Gastrocnemius medialis (tissue), 4 donors: ENCODE measurements around the gene WDR48. TPM values are rescaled to one million over a fixed set of nuclear protein-coding genes. Genes with fewer than 3 reads are reported as not detected.

Source experiments
- ATAC-seq, 2 donors: fragments of 150-250 bp; one replicate each; pipeline ENCODE4 v1.9.1; 2016
- DNase-seq, 2 donors: peaks; one replicate each; pipeline ENCODE4 v3.0.0-alpha.2; 2019
- H3K27ac ChIP-seq, 4 donors: fragments of 200-600 bp; sonication (generic); 1 replicate in 1 of 4; 2 replicates in 3 of 4; pipeline ENCODE4 v1.5.1; 2016 to 2018; ENCODE audit warnings: mild to moderate bottlenecking in 2 of 4, moderate library complexity in 1 of 4
- H3K27me3 ChIP-seq, 3 donors: fragments of 200-600 bp; sonication (generic) in 2 of 3; 1 replicate in 1 of 3; 2 replicates in 2 of 3; pipeline versions ENCODE4 v1.5.1 to v1.6.0; 2016 to 2019; ENCODE audit warnings: mild to moderate bottlenecking in 1 of 3, moderate library complexity in 1 of 3
- H3K36me3 ChIP-seq, 2 donors: fragments of 200-600 bp; sonication (generic) in 1 of 2; one replicate each; pipeline ENCODE4 v1.5.1; 2017 to 2018
- H3K4me1 ChIP-seq, 2 donors: fragments of 200-600 bp; sonication (generic) in 1 of 2; one replicate each; pipeline ENCODE4 v1.5.1; 2016 to 2017; ENCODE audit warnings: mild to moderate bottlenecking in 2 of 2
- H3K4me3 ChIP-seq, 4 donors: fragments of 200-600 bp; sonication (generic) in 3 of 4; 1 replicate in 1 of 4; 2 replicates in 3 of 4; pipeline ENCODE4 v1.5.1; 2016 to 2019; ENCODE audit warnings: mild to moderate bottlenecking in 2 of 4
- H3K9me3 ChIP-seq, 3 donors: fragments of 200-600 bp; sonication (generic) in 2 of 3; 1 replicate in 1 of 3; 2 replicates in 2 of 3; pipeline ENCODE4 v1.5.1; 2016 to 2019
- POLR2A ChIP-seq, 2 donors: fragments of 450-650 bp; IDR thresholded peaks; one replicate each; pipeline ENCODE4 v1.6.1; 2017; ENCODE audit warnings: antibody characterized with exemption in 2 of 2, mild to moderate bottlenecking in 2 of 2, moderate library complexity in 2 of 2
- in situ Hi-C, 4 donors: fragments of 200-750 bp; cut with MboI; loops; one replicate each; pipeline versions ENCODE4 v1.15.0 to v1.8.0; 2017; ENCODE audit warnings: low sequenced_read_pairs in 4 of 4
- intact Hi-C: fragments of 100-400 bp; cut with DNase I; formaldehyde crosslinking; loops from one replicate; pipeline ENCODE4 v1.15.1; 2023; ENCODE audit warnings: low total_unique reads
- total RNA-seq, 4 donors: library from RNA; depleted of rRNA; stranded (reverse); fragments of >200 nt; gene quantifications; one replicate each; pipeline versions ENCODE4 v1.1.0 to v1.2.3, GENCODE V29; 2016
- TF ChIP-seq, protein P1 (sequence below), 5 experiments: fragments of 450-650 bp in 3 of 5; fragments of 200-600 bp in 2 of 5; sonication (generic) in 2 of 5; IDR thresholded peaks in 4 of 5; conservative IDR thresholded peaks in 1 of 5; 1 replicate in 4 of 5; 2 replicates in 1 of 5; pipeline ENCODE4 v1.5.1; 2016 to 2019; ENCODE audit warnings: antibody characterized with exemption in 5 of 5, mild to moderate bottlenecking in 3 of 5, moderate library complexity in 3 of 5

WDR48 gene
- total RNA-seq, 4 donors from 2014 or later, result 14.8 to 26.5 (median 19.8) TPM

DNA sequence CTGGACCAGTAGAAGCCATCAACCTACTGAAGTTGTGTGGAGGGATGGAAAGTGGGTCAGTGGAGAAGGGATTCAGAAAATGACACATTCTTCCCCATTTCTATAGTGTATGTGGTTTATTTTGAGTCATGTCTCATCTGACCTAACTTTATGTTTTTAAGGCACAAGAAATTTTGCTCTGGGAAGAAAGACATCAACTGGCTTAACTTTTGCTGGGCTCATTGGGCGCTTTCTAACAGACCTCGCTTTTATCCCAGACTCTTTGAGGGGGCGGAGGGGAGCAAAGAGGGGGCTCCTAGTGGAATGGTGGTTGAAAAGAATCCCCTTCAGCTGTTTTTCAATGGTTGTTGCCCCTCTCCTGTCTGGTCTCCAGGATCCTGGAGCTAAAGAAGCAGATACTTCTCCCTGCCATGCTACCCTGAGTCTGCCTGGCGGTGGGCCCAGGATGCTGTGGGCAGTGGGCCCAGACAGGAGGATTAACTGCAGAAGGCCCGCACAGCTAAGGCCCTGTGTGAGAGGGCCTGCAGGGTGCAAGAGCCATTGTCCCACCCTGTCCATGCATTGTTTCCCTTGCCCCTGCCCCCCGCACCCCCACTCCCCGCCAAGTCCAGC, 87.1 kb downstream of the WDR48 start:
- peaks cover 0 to 22% of the 10 kb centered on the region in 2 donors for H3K36me3 ChIP-seq
- TF ChIP-seq, protein P1, sequence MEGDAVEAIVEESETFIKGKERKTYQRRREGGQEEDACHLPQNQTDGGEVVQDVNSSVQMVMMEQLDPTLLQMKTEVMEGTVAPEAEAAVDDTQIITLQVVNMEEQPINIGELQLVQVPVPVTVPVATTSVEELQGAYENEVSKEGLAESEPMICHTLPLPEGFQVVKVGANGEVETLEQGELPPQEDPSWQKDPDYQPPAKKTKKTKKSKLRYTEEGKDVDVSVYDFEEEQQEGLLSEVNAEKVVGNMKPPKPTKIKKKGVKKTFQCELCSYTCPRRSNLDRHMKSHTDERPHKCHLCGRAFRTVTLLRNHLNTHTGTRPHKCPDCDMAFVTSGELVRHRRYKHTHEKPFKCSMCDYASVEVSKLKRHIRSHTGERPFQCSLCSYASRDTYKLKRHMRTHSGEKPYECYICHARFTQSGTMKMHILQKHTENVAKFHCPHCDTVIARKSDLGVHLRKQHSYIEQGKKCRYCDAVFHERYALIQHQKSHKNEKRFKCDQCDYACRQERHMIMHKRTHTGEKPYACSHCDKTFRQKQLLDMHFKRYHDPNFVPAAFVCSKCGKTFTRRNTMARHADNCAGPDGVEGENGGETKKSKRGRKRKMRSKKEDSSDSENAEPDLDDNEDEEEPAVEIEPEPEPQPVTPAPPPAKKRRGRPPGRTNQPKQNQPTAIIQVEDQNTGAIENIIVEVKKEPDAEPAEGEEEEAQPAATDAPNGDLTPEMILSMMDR (IDR thresholded peaks at IDR 0.05 in 4 of 5, conservative IDR thresholded peaks at IDR 0.05 in 1 of 5), result no peak
- no peak for TF ChIP-seq POLR2A (IDR thresholded peaks at IDR 0.05)
- in situ Hi-C loops, result no loop called here

DNA sequence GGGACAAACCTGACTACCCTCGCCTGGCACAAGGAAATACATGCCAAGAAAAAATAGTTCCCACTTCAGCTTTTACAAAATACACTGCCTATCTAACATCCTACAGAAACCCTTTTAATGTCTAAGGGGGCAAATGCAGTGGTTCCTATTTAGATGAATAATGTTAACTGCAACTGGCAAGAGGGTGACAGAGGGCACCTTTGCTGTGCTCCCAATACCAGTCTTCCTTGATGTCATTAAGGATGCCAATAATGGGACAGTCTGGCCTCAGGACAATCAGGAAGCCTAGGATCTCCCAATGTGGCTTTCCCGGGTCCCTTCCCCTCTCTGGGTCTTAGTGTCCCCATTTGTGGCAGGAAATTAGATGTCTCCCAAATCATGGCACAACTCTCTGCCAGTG, 87.6 kb downstream of the WDR48 start:
- no peak overlapping the region for H3K4me3 ChIP-seq
- H3K36me3 ChIP-seq, result peaks cover 0 to 27% of the 10 kb centered on the region in 2 donors
- intact Hi-C loops, result no loop called here
- TF ChIP-seq POLR2A (IDR thresholded peaks at IDR 0.05), result no peak
- TF ChIP-seq, protein P1 (IDR thresholded peaks at IDR 0.05 in 4 of 5, conservative IDR thresholded peaks at IDR 0.05 in 1 of 5), result no peak
- H3K27ac ChIP-seq, result peak overlapping the region in 2 of 4 donors; percentile 99 to 100
- ATAC-seq (no peak), DNase-seq (no peak)
- H3K27me3 ChIP-seq, result no peaks in the 10 kb centered on the region
- H3K4me1 ChIP-seq, result peaks cover 25 to 40% of the 10 kb centered on the region in 2 donors
- no peaks in the 10 kb centered on the region for H3K9me3 ChIP-seq
- in situ Hi-C loops, result no loop called here

More for the DNA sequence above, 87.1 kb downstream of the WDR48 start:
- ATAC-seq, result peak in 1 of 2 donors; percentile 20
- Histone ChIP-seq H3K27ac (peak overlapping the region in 1 of 4 donors; percentile 99), H3K27me3 (no peaks in the 10 kb centered on the region), H3K4me1 (peaks cover 25 to 39% of the 10 kb centered on the region in 2 donors), H3K4me3 (no peak overlapping the region), H3K9me3 (no peaks in the 10 kb centered on the region)
- intact Hi-C loops, result no loop called here
- peak in 1 of 2 donors; percentile 72 for DNase-seq

DNA sequence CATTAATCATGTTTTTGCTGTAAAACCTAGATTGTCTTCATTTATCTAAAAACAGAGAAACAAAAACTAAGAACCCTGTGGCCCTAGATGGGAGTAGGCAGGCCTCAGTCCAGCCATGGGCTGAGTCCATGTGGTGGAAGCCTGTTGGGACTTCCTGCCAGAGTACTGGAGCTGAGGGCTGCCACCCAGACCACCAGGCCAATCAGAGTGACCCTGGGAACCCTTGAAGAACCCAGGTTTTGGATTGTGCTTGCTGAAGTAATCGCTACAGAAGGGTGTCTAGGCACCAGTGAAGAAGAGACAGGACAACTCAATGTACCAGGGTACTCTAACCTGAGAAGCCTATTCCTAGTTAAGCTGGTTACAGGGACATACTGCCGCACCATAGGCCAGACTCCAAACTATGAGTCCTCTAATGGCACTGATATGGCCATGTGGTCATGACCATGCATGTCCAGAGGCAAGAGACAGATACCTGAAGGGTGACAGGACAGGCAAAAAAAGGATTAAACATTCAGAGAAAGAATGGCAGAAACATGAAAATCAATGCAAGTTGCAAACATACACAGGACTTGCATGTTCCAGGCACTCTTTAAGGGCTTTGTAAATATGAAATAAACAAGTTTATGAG, 88.6 kb downstream of the WDR48 start:
- Histone ChIP-seq H3K4me1 (peaks cover 25 to 40% of the 10 kb centered on the region in 2 donors), H3K27ac (peak overlapping the region; percentile 58 to 100 (median 89)), H3K9me3 (no peaks in the 10 kb centered on the region), H3K27me3 (no peaks in the 10 kb centered on the region), H3K4me3 (no peak overlapping the region), H3K36me3 (peaks cover 0 to 37% of the 10 kb centered on the region in 2 donors)
- in situ Hi-C loops (no loop called here), intact Hi-C loops (no loop called here)
- ATAC-seq (peak; percentile 55 to 69), DNase-seq (no peak)
- TF ChIP-seq, protein P1 (IDR thresholded peaks at IDR 0.05 in 4 of 5, conservative IDR thresholded peaks at IDR 0.05 in 1 of 5), result no peak

DNA sequence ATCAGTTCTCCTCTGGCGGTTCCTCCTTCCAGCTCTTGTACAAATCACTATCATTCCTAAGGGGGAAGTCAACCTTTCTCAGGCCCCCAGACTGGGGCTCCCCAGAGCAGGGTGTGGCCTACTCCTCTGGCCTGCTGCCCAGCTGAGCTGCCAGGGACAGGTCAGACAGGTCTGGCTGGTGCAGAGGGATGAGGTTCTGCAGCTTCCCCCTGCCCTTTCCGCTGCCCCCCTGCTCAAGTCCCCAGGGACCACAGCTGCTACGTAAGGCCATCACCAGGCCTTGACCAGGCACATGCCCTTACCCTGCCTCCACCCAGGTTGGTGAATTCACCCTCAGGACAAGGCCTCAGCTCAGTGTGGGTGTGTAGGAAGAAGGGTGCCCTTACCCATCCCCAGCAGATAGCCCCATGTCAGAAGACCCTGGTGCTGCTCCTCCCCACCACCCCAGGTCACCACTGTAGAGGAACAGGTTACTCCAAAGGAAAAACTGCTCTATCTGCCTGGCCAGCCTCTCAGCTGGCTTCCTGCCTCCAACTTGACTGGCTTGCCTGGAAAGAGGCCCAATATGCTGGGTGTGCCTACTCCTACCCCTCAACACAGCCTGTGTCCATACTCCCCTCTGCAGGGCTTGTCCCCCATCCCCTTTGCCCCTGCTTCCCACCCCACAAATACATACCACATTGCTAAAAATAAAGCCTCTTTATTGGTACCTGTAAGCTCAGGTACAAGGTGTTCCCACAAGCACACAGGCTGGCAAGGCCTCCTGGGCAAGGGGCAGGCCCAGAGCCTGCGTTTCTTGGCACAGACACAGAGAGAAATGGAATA, 89.6 kb downstream of the WDR48 start:
- in situ Hi-C loops, result no loop called here
- no peaks in the 10 kb centered on the region for H3K27me3 ChIP-seq
- TF ChIP-seq, protein P1 (IDR thresholded peaks at IDR 0.05 in 4 of 5, conservative IDR thresholded peaks at IDR 0.05 in 1 of 5), result no peak
- no peak for TF ChIP-seq POLR2A (IDR thresholded peaks at IDR 0.05)
- peaks cover 33 to 48% of the 10 kb centered on the region in 2 donors for H3K4me1 ChIP-seq
- no peaks in the 10 kb centered on the region for H3K9me3 ChIP-seq
- peak in 1 of 2 donors; percentile 4 for ATAC-seq
- intact Hi-C loops, result no loop called here
- no peak overlapping the region for H3K4me3 ChIP-seq
- H3K27ac ChIP-seq, result peak overlapping the region; percentile 58 to 100 (median 89)
- peak in 1 of 2 donors; percentile 52 for DNase-seq
- H3K36me3 ChIP-seq, result peaks cover 0 to 46% of the 10 kb centered on the region in 2 donors
